ENCODE measurements around the gene WFDC1. TPM values are rescaled to one million over a fixed set of nuclear protein-coding genes. Genes with fewer than 3 reads are reported as not detected.

WFDC1 gene
- total RNA-seq, 2 experiments from 2014 or later: not detected

- no peaks in the 10 kb centered on the region for H3K36me3 Mint-ChIP-seq (ENCODE audit: low read depth)
Observed at GRCh38 chr16:84262031-84262430, 32.6 kb upstream of the WFDC1 start.

DNA sequence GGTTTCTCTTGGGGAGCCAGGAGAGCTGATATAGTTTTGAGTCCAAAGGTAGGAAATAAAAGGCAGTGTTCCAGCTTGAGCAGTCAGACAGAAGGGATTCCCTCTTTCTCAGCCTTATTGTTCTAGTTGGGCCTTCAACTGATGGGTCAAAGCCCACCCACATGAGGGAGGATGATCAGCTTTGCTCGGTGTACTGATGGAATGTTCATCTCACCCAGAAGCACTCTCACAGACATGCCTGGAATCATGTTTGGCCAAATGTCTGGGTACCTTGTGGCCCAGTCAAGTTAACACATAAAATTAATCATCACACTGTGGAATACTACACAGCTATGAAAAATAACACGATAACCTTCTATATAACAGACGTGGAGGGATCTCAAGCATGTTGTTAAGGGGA is 31.7 kb upstream of the WFDC1 start:
- ChIA-PET CTCF (interaction anchor here (0.8 kb wide), 1 partner anchor 306 kb away, joined by 3 read pairs; no protein-coding TSS in a partner anchor), POLR2A (no interaction called here)
- Mint-ChIP-seq H3K4me3 (no peak overlapping the region), H3K36me3 (ENCODE audit: low read depth) (no peaks in the 10 kb centered on the region), H3K27ac (no peak overlapping the region), H3K4me1 (no peaks in the 10 kb centered on the region), H3K9me3 (no peaks in the 10 kb centered on the region), H3K27me3 (peaks cover 8% of the 10 kb centered on the region)
- DNase-seq: no peak

More at GRCh38 chr16:84262031-84262430, 32.6 kb upstream of the WFDC1 start:
- H3K27me3 Mint-ChIP-seq: peaks cover 9% of the 10 kb centered on the region
- no peaks in the 10 kb centered on the region for H3K9me3 Mint-ChIP-seq
- H3K4me1 Mint-ChIP-seq: no peaks in the 10 kb centered on the region
- ChIA-PET CTCF (no interaction called here), POLR2A (no interaction called here)
- DNase-seq: no peak
- H3K27ac Mint-ChIP-seq: no peak overlapping the region
- no peak overlapping the region for H3K4me3 Mint-ChIP-seq

DNA sequence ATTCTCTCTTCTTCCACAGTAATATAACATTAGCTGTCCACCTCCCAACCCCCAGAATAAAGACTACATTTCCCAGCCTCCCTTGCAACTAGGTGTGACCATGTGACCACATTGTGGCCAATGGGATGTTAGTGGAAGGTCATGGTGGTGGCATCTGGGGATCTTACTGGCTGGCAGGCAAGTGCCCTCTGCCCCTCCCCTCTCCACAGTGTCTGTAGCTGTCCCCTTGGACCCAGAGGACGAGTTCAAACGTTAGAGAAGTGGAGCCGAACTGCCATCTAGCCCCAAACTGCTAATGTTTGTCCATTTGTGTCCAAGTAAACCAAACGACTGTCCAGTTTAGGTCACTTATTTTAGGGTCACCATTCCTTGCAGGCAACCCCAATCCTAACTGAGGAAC is 28.2 kb upstream of the WFDC1 start:
- H3K27me3 Mint-ChIP-seq: peaks cover 5% of the 10 kb centered on the region
- H3K4me3 Mint-ChIP-seq: no peak overlapping the region
- POLR2A ChIA-PET: no interaction called here
- DNase-seq: peak; percentile 19
- H3K4me1 Mint-ChIP-seq: no peaks in the 10 kb centered on the region
- H3K36me3 Mint-ChIP-seq (ENCODE audit: low read depth): no peaks in the 10 kb centered on the region
- CTCF ChIA-PET: interaction anchor here (0.6 kb wide), 1 partner anchor 10 kb away, joined by 3 read pairs; no protein-coding TSS in a partner anchor
- no peaks in the 10 kb centered on the region for H3K9me3 Mint-ChIP-seq
- no peak overlapping the region for H3K27ac Mint-ChIP-seq

GRCh38 chr16:84267380-84267779 is 27.3 kb upstream of the WFDC1 start:
- H3K9me3 Mint-ChIP-seq: no peaks in the 10 kb centered on the region
- peaks cover 5% of the 10 kb centered on the region for H3K27me3 Mint-ChIP-seq
- H3K36me3 Mint-ChIP-seq (ENCODE audit: low read depth): no peaks in the 10 kb centered on the region
- DNase-seq: no peak
- no peak overlapping the region for H3K4me3 Mint-ChIP-seq
- ChIA-PET POLR2A (no interaction called here), CTCF (interaction anchor here (0.5 kb wide), 1 partner anchor 34 kb away, joined by 3 read pairs; no protein-coding TSS in a partner anchor)
- H3K4me1 Mint-ChIP-seq: no peaks in the 10 kb centered on the region
- no peak overlapping the region for H3K27ac Mint-ChIP-seq

- Mint-ChIP-seq H3K9me3 (no peaks in the 10 kb centered on the region), H3K36me3 (ENCODE audit: low read depth) (no peaks in the 10 kb centered on the region), H3K4me1 (no peaks in the 10 kb centered on the region), H3K4me3 (no peak overlapping the region), H3K27me3 (peaks cover 5% of the 10 kb centered on the region), H3K27ac (no peak overlapping the region)
- DNase-seq: no peak
- ChIA-PET POLR2A (no interaction called here), CTCF (interaction anchor here (1.9 kb wide), 1 partner anchor 9 kb away, joined by 4 read pairs; no protein-coding TSS in a partner anchor)
Observed at GRCh38 chr16:84268291-84269040, 26.2 kb upstream of the WFDC1 start.

DNA sequence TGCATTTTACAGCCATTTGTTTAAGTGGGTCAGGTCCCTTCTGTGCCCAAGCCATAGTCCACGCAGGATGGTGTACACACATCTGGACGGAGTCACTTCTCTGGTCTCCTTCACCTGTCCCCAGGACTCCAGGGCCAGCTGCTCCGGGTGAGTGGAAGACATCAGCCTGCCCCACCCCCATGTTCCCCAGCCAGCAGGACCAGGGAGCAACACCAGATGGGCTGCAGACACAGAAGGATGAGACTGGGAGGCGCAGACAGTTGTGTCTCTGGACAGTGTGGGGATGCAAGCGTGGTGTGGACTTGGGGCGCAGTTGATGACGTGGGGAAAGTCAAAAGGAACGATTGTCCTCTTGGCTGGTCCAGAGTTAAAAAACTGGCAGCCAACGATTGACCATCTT is 24.6 kb upstream of the WFDC1 start:
- H3K9me3 Mint-ChIP-seq: no peaks in the 10 kb centered on the region
- POLR2A ChIA-PET: no interaction called here
- no peak overlapping the region for H3K4me3 Mint-ChIP-seq
- no peak for DNase-seq
- peaks cover 5% of the 10 kb centered on the region for H3K27me3 Mint-ChIP-seq
- H3K36me3 Mint-ChIP-seq (ENCODE audit: low read depth): no peaks in the 10 kb centered on the region
- CTCF ChIA-PET: no interaction called here
- H3K4me1 Mint-ChIP-seq: no peaks in the 10 kb centered on the region
- no peak overlapping the region for H3K27ac Mint-ChIP-seq

DNA sequence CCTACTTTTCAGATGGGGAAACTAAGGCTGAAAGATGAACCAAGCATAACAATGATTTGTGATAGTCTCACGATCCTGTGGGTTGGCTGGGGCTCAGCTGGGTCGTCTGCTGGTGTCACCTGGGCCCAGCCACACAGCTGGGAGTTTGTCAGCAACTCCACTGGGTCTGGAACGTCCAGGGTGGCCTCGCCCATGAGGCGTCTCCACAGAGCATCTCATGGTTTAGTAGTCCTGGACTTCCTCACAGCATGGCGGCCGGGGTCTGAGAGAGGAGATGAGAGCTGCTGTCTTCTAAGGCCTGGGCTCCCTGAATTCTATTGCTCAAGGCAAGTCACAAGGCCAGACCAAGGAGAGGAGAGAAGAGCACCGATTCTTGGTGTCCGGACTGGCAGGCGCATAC is 24.1 kb upstream of the WFDC1 start:
- ChIA-PET POLR2A (interaction anchor here (0.5 kb wide), 1 partner anchor 445 kb away, joined by 3 read pairs; no protein-coding TSS in a partner anchor), CTCF (no interaction called here)
- H3K4me3 Mint-ChIP-seq: no peak overlapping the region
- H3K27ac Mint-ChIP-seq: no peak overlapping the region
- peaks cover 5% of the 10 kb centered on the region for H3K27me3 Mint-ChIP-seq
- H3K4me1 Mint-ChIP-seq: no peaks in the 10 kb centered on the region
- H3K9me3 Mint-ChIP-seq: no peaks in the 10 kb centered on the region
- H3K36me3 Mint-ChIP-seq (ENCODE audit: low read depth): no peaks in the 10 kb centered on the region
- no peak for DNase-seq

DNA sequence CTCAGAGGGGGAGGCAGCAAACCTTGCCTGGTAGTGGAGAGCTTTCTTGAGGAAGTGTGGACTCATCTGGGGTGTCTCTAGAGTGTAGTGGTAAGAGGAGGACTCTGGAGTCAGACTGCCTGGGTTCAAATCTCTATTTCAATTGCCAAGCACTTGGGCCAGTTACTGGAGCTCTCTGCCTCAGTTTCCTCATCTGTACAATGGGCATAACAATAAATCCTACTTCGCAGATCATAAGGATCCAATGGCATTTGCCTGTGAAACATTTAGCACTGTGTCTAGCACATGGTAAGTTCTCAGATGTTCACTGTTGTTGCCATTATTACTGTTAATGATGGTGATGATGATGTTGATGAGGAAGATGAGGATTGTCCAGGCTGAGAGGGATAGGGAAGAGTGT is 23.6 kb upstream of the WFDC1 start:
- Mint-ChIP-seq H3K27ac (no peak overlapping the region), H3K4me3 (no peak overlapping the region), H3K36me3 (ENCODE audit: low read depth) (no peaks in the 10 kb centered on the region), H3K4me1 (no peaks in the 10 kb centered on the region), H3K27me3 (peaks cover 2% of the 10 kb centered on the region), H3K9me3 (no peaks in the 10 kb centered on the region)
- DNase-seq: no peak
- POLR2A ChIA-PET: interaction anchor here (0.5 kb wide), 1 partner anchor 445 kb away, joined by 3 read pairs; no protein-coding TSS in a partner anchor
- CTCF ChIA-PET: interaction anchor here (0.6 kb wide), 1 partner anchor 1041 kb away, joined by 3 read pairs; no protein-coding TSS in a partner anchor

DNA sequence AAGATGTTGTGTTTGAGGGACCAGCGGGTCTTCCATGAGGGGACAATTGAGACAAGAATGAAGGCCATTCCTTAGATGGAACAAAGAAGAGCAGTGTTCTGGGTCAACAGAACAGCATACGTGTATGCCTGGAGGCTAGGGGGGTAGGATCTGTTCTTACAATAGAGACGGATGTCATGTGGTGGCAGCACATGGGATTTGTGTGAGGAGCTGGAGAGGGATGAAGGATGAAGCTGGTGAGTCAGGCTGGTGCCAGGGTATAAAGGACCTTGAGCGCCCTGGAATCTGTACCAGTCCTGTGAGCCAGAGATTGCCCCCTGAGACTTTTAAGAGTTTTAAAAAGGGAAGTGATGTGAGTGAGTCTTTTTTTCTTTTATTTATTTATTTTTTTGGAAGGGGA is 22.8 kb upstream of the WFDC1 start:
- no peaks in the 10 kb centered on the region for H3K9me3 Mint-ChIP-seq
- H3K27me3 Mint-ChIP-seq: no peaks in the 10 kb centered on the region
- CTCF ChIA-PET: no interaction called here
- H3K4me3 Mint-ChIP-seq: no peak overlapping the region
- no peaks in the 10 kb centered on the region for H3K4me1 Mint-ChIP-seq
- no peaks in the 10 kb centered on the region for H3K36me3 Mint-ChIP-seq (ENCODE audit: low read depth)
- no peak overlapping the region for H3K27ac Mint-ChIP-seq
- no peak for DNase-seq
- POLR2A ChIA-PET: no interaction called here

- no peaks in the 10 kb centered on the region for H3K9me3 Mint-ChIP-seq
- no peak overlapping the region for H3K4me3 Mint-ChIP-seq
- H3K27ac Mint-ChIP-seq: no peak overlapping the region
- POLR2A ChIA-PET: no interaction called here
- DNase-seq: no peak
- H3K36me3 Mint-ChIP-seq (ENCODE audit: low read depth): no peaks in the 10 kb centered on the region
- CTCF ChIA-PET: no interaction called here
- H3K27me3 Mint-ChIP-seq: no peaks in the 10 kb centered on the region
- peaks cover 1% of the 10 kb centered on the region for H3K4me1 Mint-ChIP-seq
Observed at GRCh38 chr16:84272740-84273320, 21.8 kb upstream of the WFDC1 start.

DNA sequence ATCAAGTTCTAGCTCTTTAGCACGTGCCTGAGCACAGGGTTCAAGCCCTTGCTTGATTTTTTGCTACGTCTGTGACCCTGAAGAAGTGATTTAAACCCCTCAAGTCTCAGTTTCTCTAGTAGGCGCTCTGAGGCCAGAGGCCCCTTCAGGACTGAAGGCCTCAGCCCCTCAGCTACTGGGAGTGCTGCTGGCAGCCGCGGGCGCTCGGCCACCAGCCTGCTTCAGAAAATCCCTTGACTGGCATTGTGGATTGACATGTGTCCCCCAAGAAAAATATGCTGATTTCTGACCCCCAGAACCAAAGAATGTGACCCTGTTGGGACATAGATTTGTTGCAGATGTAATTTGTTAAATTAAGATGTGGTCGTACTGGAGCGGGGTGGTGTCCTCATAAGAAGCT is 20.2 kb upstream of the WFDC1 start:
- Mint-ChIP-seq H3K4me3 (no peak overlapping the region), H3K27me3 (peaks cover 2% of the 10 kb centered on the region), H3K9me3 (no peaks in the 10 kb centered on the region), H3K27ac (no peak overlapping the region), H3K4me1 (peaks cover 1% of the 10 kb centered on the region), H3K36me3 (ENCODE audit: low read depth) (no peaks in the 10 kb centered on the region)
- no peak for DNase-seq
- ChIA-PET POLR2A (no interaction called here), CTCF (no interaction called here)

DNA sequence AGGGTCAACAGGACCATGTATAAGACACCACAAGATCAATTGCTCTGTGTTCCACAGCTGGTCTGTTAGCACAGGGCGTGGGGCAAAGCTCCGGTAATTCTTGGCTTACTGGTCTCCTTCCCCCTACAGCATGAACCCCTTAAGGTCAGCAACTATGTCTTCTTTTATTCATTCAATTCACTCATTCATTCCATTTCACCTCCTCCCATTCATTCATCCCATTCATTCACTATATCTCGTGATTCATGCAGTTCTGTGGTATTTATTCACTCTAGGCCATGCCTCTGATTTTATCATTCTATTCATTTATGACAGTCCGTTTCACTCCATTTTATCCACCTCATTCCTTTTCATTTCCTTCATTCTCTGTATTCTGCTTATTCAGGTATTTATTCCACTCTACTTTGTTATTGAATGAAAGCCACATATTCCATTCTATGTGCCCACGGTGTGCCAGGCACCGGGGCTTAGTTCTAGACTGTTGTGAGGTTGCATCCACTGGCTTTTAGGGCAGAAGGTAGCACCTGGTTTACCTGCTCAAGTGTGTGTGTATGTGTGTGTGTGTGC is 19.0 kb upstream of the WFDC1 start:
- ChIA-PET POLR2A (no interaction called here), CTCF (no interaction called here)
- Mint-ChIP-seq H3K9me3 (no peaks in the 10 kb centered on the region), H3K27me3 (peaks cover 2% of the 10 kb centered on the region), H3K36me3 (ENCODE audit: low read depth) (no peaks in the 10 kb centered on the region), H3K4me1 (peaks cover 1% of the 10 kb centered on the region), H3K4me3 (no peak overlapping the region), H3K27ac (no peak overlapping the region)
- DNase-seq: no peak

- DNase-seq: peak; percentile 76
- H3K36me3 Mint-ChIP-seq (ENCODE audit: low read depth): no peaks in the 10 kb centered on the region
- H3K4me1 Mint-ChIP-seq: peaks cover 1% of the 10 kb centered on the region
- no peak overlapping the region for H3K4me3 Mint-ChIP-seq
- CTCF ChIA-PET: interaction anchor here (0.6 to 1.3 kb wide), 8 partner anchors 9 to 476 kb away, joined by 3 to 5 read pairs (median 4); no protein-coding TSS in a partner anchor
- H3K27me3 Mint-ChIP-seq: peaks cover 2% of the 10 kb centered on the region
- POLR2A ChIA-PET: no interaction called here
- no peak overlapping the region for H3K27ac Mint-ChIP-seq
- no peaks in the 10 kb centered on the region for H3K9me3 Mint-ChIP-seq
Observed at GRCh38 chr16:84277244-84277823, 17.3 kb upstream of the WFDC1 start.

Measured in activated CD4-positive, alpha-beta T cell treated with anti-CD3 and anti-CD28 coated beads, Interleukin-2, amount 10 ng/mL, durations not matched to agents 7 days and 5 days (primary cell).